Large intestine (tissue), 3 donors: ENCODE data around the gene TTC3. TPM values are rescaled to one million over a fixed set of nuclear protein-coding genes. Genes with fewer than 3 reads are reported as not detected.

Experiments
- DNase-seq, 2 donors: peaks; one replicate each; pipeline versions ENCODE4 v3.0.0 to v3.0.0-alpha.2; 2013
- H3K27ac ChIP-seq: one replicate; pipeline ENCODE4 v1.5.1; 2013; ENCODE audit warnings: low read length
- H3K27me3 ChIP-seq: 2 replicates; pipeline ENCODE4 v1.6.1; 2013; ENCODE audit warnings: low read length; ENCODE audit not compliant: control insufficient read depth, insufficient read depth
- H3K36me3 ChIP-seq: 2 replicates; pipeline ENCODE4 v1.6.1; 2013; ENCODE audit warnings: low read length; ENCODE audit not compliant: control insufficient read depth, insufficient read depth
- H3K4me1 ChIP-seq: one replicate; pipeline ENCODE4 v1.6.1; 2013; ENCODE audit warnings: low read length; ENCODE audit not compliant: control insufficient read depth, insufficient read depth
- H3K4me3 ChIP-seq: one replicate; pipeline ENCODE4 v1.5.1; 2013; ENCODE audit warnings: low read length
- H3K9me3 ChIP-seq: one replicate; pipeline ENCODE4 v1.6.1; 2013; ENCODE audit warnings: mild to moderate bottlenecking, low read depth, low read length, moderate library complexity; ENCODE audit not compliant: control insufficient read depth
- WGBS: methylation state at CpG from one replicate; pipeline ENCODE4 v1.1.5; 2013; ENCODE audit warnings: low lambda C conversion rate; ENCODE audit not compliant: insufficient coverage; 5-methylcytosine and 5-hydroxymethylcytosine counted together
- polyA plus RNA-seq: library from polyadenylated mRNA; unstranded; fragments of 120-200 nt; gene quantifications from one replicate; pipeline ENCODE4 v1.2.1, GENCODE V29; 2013

TTC3 gene
- polyA plus RNA-seq, 1 donor, result 108 TPM

GRCh38 chr21:37206496-37206895, 133.4 kb downstream of the TTC3 start:
- WGBS, result no CpG with 5 or more reads among the region's 7 CpGs
- H3K4me3 ChIP-seq, result no peak overlapping the region
- peaks cover 19% of the 10 kb centered on the region for H3K36me3 ChIP-seq
- no peak overlapping the region for H3K27ac ChIP-seq
- no peak for DNase-seq
- H3K9me3 ChIP-seq, result no peaks in the 10 kb centered on the region
- H3K4me1 ChIP-seq, result no peaks in the 10 kb centered on the region
- H3K27me3 ChIP-seq, result no peaks in the 10 kb centered on the region

- no CpG with 5 or more reads among the region's 6 CpGs for WGBS
- DNase-seq, result no peak
- H3K27me3 ChIP-seq, result no peaks in the 10 kb centered on the region
- no peaks in the 10 kb centered on the region for H3K4me1 ChIP-seq
- H3K4me3 ChIP-seq, result no peak overlapping the region
- H3K27ac ChIP-seq, result no peak overlapping the region
- H3K9me3 ChIP-seq, result no peaks in the 10 kb centered on the region
- H3K36me3 ChIP-seq, result peaks cover 12% of the 10 kb centered on the region
Observed at GRCh38 chr21:37207441-37208009, 134.5 kb downstream of the TTC3 start.

- no peak for DNase-seq
- H3K27ac ChIP-seq, result no peak overlapping the region
- no peaks in the 10 kb centered on the region for H3K4me1 ChIP-seq
- no peaks in the 10 kb centered on the region for H3K9me3 ChIP-seq
- H3K36me3 ChIP-seq, result peaks cover 9% of the 10 kb centered on the region
- WGBS, result no CpG with 5 or more reads among the region's 15 CpGs
- no peaks in the 10 kb centered on the region for H3K27me3 ChIP-seq
- no peak overlapping the region for H3K4me3 ChIP-seq
Observed at GRCh38 chr21:37208056-37208721, 135.1 kb downstream of the TTC3 start.

GRCh38 chr21:37208741-37209225, 135.7 kb downstream of the TTC3 start:
- no peak overlapping the region for H3K27ac ChIP-seq
- no CpG with 5 or more reads among the region's 15 CpGs for WGBS
- no peak overlapping the region for H3K4me3 ChIP-seq
- no peak for DNase-seq
- H3K9me3 ChIP-seq, result no peaks in the 10 kb centered on the region
- no peaks in the 10 kb centered on the region for H3K27me3 ChIP-seq
- no peaks in the 10 kb centered on the region for H3K4me1 ChIP-seq
- H3K36me3 ChIP-seq, result peaks cover 8% of the 10 kb centered on the region

GRCh38 chr21:37210130-37210529, 137.1 kb downstream of the TTC3 start:
- no peaks in the 10 kb centered on the region for H3K36me3 ChIP-seq
- no peak for DNase-seq
- no peaks in the 10 kb centered on the region for H3K9me3 ChIP-seq
- H3K27ac ChIP-seq, result no peak overlapping the region
- no peaks in the 10 kb centered on the region for H3K27me3 ChIP-seq
- no peak overlapping the region for H3K4me3 ChIP-seq
- H3K4me1 ChIP-seq, result no peaks in the 10 kb centered on the region
- WGBS, result 80% methylated on average over 1 of the region's 7 CpGs

- WGBS, result 100% methylated on average over 1 of the region's 1 CpG
- no peaks in the 10 kb centered on the region for H3K36me3 ChIP-seq
- no peak overlapping the region for H3K27ac ChIP-seq
Observed at GRCh38 chr21:37210799-37211198, 137.7 kb downstream of the TTC3 start.

GRCh38 chr21:37214952-37215351, 141.9 kb downstream of the TTC3 start:
- no peaks in the 10 kb centered on the region for H3K27me3 ChIP-seq
- no peak for DNase-seq
- no CpG with 5 or more reads among the region's 9 CpGs for WGBS

More at GRCh38 chr21:37210799-37211198, 137.7 kb downstream of the TTC3 start:
- no peaks in the 10 kb centered on the region for H3K27me3 ChIP-seq
- H3K4me1 ChIP-seq, result no peaks in the 10 kb centered on the region
- H3K9me3 ChIP-seq, result no peaks in the 10 kb centered on the region
- H3K4me3 ChIP-seq, result no peak overlapping the region
- no peak for DNase-seq

GRCh38 chr21:37219761-37220432, 146.8 kb downstream of the TTC3 start:
- H3K27ac ChIP-seq, result peak overlapping the region; percentile 40
- peaks cover 15% of the 10 kb centered on the region for H3K36me3 ChIP-seq
- no peaks in the 10 kb centered on the region for H3K27me3 ChIP-seq
- DNase-seq, result no peak
- WGBS, result 80% methylated on average over 1 of the region's 13 CpGs
- H3K9me3 ChIP-seq, result peaks cover 3% of the 10 kb centered on the region
- H3K4me1 ChIP-seq, result no peaks in the 10 kb centered on the region
- peak overlapping the region; percentile 63 for H3K4me3 ChIP-seq

More at GRCh38 chr21:37214952-37215351, 141.9 kb downstream of the TTC3 start:
- H3K27ac ChIP-seq, result no peak overlapping the region
- H3K4me1 ChIP-seq, result no peaks in the 10 kb centered on the region
- no peak overlapping the region for H3K4me3 ChIP-seq
- H3K9me3 ChIP-seq, result no peaks in the 10 kb centered on the region
- no peaks in the 10 kb centered on the region for H3K36me3 ChIP-seq

GRCh38 chr21:37220433-37220980, 147.5 kb downstream of the TTC3 start:
- Histone ChIP-seq H3K36me3 (peaks cover 20% of the 10 kb centered on the region), H3K4me3 (peak overlapping the region; percentile 63), H3K27me3 (no peaks in the 10 kb centered on the region), H3K9me3 (peaks cover 3% of the 10 kb centered on the region), H3K4me1 (no peaks in the 10 kb centered on the region), H3K27ac (peak overlapping the region; percentile 40)
- WGBS, result no CpG with 5 or more reads among the region's 35 CpGs
- DNase-seq, result peak; percentile 28 to 65

- peak overlapping the region; percentile 40 for H3K27ac ChIP-seq
- peaks cover 24% of the 10 kb centered on the region for H3K36me3 ChIP-seq
- 50% methylated on average over 2 of the region's 46 CpGs for WGBS
- DNase-seq, result peak; percentile 91 to 93
- peak overlapping the region; percentile 63 for H3K4me3 ChIP-seq
- peaks cover 3% of the 10 kb centered on the region for H3K9me3 ChIP-seq
- H3K27me3 ChIP-seq, result no peaks in the 10 kb centered on the region
- no peaks in the 10 kb centered on the region for H3K4me1 ChIP-seq
Observed at GRCh38 chr21:37220981-37221664, 148.1 kb downstream of the TTC3 start.
